Measurements from ENCODE around the gene NEURL4.

NEURL4 gene

GRCh38 chr17:7318121-7318860 is 10.8 kb downstream of the NEURL4 start:
- ATAC-seq (ENCODE audit: low read depth) (no peak), DNase-seq (ENCODE audit: low spot score) (no peak)
- Histone ChIP-seq H3K27me3 (ENCODE audit: insufficient read depth, poor library complexity, severe bottlenecking) (no peaks in the 10 kb centered on the region), H3K4me1 (ENCODE audit: insufficient read depth, poor library complexity, severe bottlenecking) (peaks cover 3% of the 10 kb centered on the region), H3K9me3 (ENCODE audit: severe bottlenecking) (no peaks in the 10 kb centered on the region), H3K36me3 (ENCODE audit: low read depth) (peaks cover 74% of the 10 kb centered on the region), H3K4me3 (ENCODE audit: severe bottlenecking) (no peak overlapping the region), H3K27ac (ENCODE audit: poor library complexity, severe bottlenecking) (no peak overlapping the region)
- TF ChIP-seq CTCF (IDR thresholded peaks at IDR 0.05; ENCODE audit: poor library complexity, severe bottlenecking): no peak

- DNase-seq (ENCODE audit: low spot score) (no peak), ATAC-seq (ENCODE audit: low read depth) (no peak)
Measured at GRCh38 chr17:7317161-7317803, 11.9 kb downstream of the NEURL4 start.

GRCh38 chr17:7315570-7316235 is 13.4 kb downstream of the NEURL4 start:
- no peak for TF ChIP-seq CTCF (IDR thresholded peaks at IDR 0.05; ENCODE audit: poor library complexity, severe bottlenecking)
- Histone ChIP-seq H3K4me1 (ENCODE audit: insufficient read depth, poor library complexity, severe bottlenecking) (peaks cover 3% of the 10 kb centered on the region), H3K9me3 (ENCODE audit: severe bottlenecking) (no peaks in the 10 kb centered on the region), H3K27me3 (ENCODE audit: insufficient read depth, poor library complexity, severe bottlenecking) (no peaks in the 10 kb centered on the region), H3K36me3 (ENCODE audit: low read depth) (peaks cover 72% of the 10 kb centered on the region), H3K4me3 (ENCODE audit: severe bottlenecking) (peak overlapping the region; percentile 97), H3K27ac (ENCODE audit: poor library complexity, severe bottlenecking) (peak overlapping the region; percentile 78)
- ATAC-seq (ENCODE audit: low read depth): peak; percentile 3; the same call in 2 of the 3 replicates
- DNase-seq (ENCODE audit: low spot score): no peak

More at GRCh38 chr17:7317161-7317803, 11.9 kb downstream of the NEURL4 start:
- Histone ChIP-seq H3K27ac (ENCODE audit: poor library complexity, severe bottlenecking) (no peak overlapping the region), H3K4me3 (ENCODE audit: severe bottlenecking) (no peak overlapping the region), H3K4me1 (ENCODE audit: insufficient read depth, poor library complexity, severe bottlenecking) (peaks cover 3% of the 10 kb centered on the region), H3K9me3 (ENCODE audit: severe bottlenecking) (no peaks in the 10 kb centered on the region), H3K27me3 (ENCODE audit: insufficient read depth, poor library complexity, severe bottlenecking) (no peaks in the 10 kb centered on the region), H3K36me3 (ENCODE audit: low read depth) (peaks cover 74% of the 10 kb centered on the region)
- no peak for TF ChIP-seq CTCF (IDR thresholded peaks at IDR 0.05; ENCODE audit: poor library complexity, severe bottlenecking)

GRCh38 chr17:7314719-7315569 is 14.2 kb downstream of the NEURL4 start, which contains the start of gene GPS2:
Gene GPS2 (minus strand): TSS chr17:7315360. CDS start chr17:7315052, 308 bp downstream.
- Histone ChIP-seq H3K27me3 (ENCODE audit: insufficient read depth, poor library complexity, severe bottlenecking) (no peaks in the 10 kb centered on the region), H3K4me1 (ENCODE audit: insufficient read depth, poor library complexity, severe bottlenecking) (peaks cover 3% of the 10 kb centered on the region), H3K9me3 (ENCODE audit: severe bottlenecking) (no peaks in the 10 kb centered on the region), H3K4me3 (ENCODE audit: severe bottlenecking) (peak within 1 kb of the TSS; percentile 97), H3K27ac (ENCODE audit: poor library complexity, severe bottlenecking) (peak within 1 kb of the TSS; percentile 78), H3K36me3 (ENCODE audit: low read depth) (peaks cover 73% of the 10 kb centered on the region)
- ATAC-seq (ENCODE audit: low read depth) (peak; percentile 66), DNase-seq (ENCODE audit: low spot score) (peak; percentile 93)
- no peak for TF ChIP-seq CTCF (IDR thresholded peaks at IDR 0.05; ENCODE audit: poor library complexity, severe bottlenecking)

All from RWPE2 (cell line).